Osteoblast (primary cell): ENCODE results near the gene NTSR1. TPM values are rescaled to one million over a fixed set of nuclear protein-coding genes. Genes with fewer than 3 reads are reported as not detected.

Experiments
- DNase-seq: peaks from one replicate; pipeline ENCODE4 v3.0.0; 2011; ENCODE audit warnings: low spot score, mixed read lengths; ENCODE audit not compliant: insufficient read length; ENCODE audit errors: missing footprints
- H2AFZ ChIP-seq: 2 replicates; pipeline ENCODE4 v1.6.0; 2011; ENCODE audit warnings: mild to moderate bottlenecking, low read length
- H3K27ac ChIP-seq: 2 replicates; pipeline ENCODE4 v1.5.1; 2011; ENCODE audit warnings: mild to moderate bottlenecking, low read depth, low read length, moderate library complexity
- H3K27me3 ChIP-seq: 2 replicates; pipeline ENCODE4 v1.6.0; 2012; ENCODE audit warnings: mild to moderate bottlenecking, control low read depth, inconsistent platforms, low read length, moderate library complexity; ENCODE audit not compliant: insufficient read depth
- H3K36me3 ChIP-seq: 2 replicates; pipeline ENCODE4 v1.5.1; 2011; ENCODE audit warnings: mild to moderate bottlenecking, low read length, control low read depth, moderate library complexity; ENCODE audit not compliant: insufficient read depth
- H3K4me1 ChIP-seq: 2 replicates; pipeline ENCODE4 v1.5.1; 2011; ENCODE audit warnings: mild to moderate bottlenecking, low read length, control low read depth, moderate library complexity; ENCODE audit not compliant: insufficient read depth
- H3K4me2 ChIP-seq: 2 replicates; pipeline ENCODE4 v1.6.0; 2011; ENCODE audit warnings: mild to moderate bottlenecking, low read length; ENCODE audit not compliant: insufficient read depth
- H3K4me3 ChIP-seq: fragments of 200-600 bp; sonication (generic); 3 replicates; pipeline ENCODE4 v1.5.1; 2012; ENCODE audit warnings: mild to moderate bottlenecking, low read length, inconsistent platforms; ENCODE audit not compliant: insufficient read depth
- H3K79me2 ChIP-seq: 2 replicates; pipeline ENCODE4 v1.6.0; 2012; ENCODE audit warnings: mild to moderate bottlenecking, low read length, control low read depth, inconsistent platforms; ENCODE audit not compliant: insufficient read depth
- H3K9me3 ChIP-seq: 2 replicates; pipeline ENCODE4 v1.5.1; 2011; ENCODE audit warnings: low read depth, low read length, control low read depth
- H4K20me1 ChIP-seq: 2 replicates; pipeline ENCODE4 v1.6.0; 2012; ENCODE audit warnings: mild to moderate bottlenecking, low read length, control low read depth; ENCODE audit not compliant: insufficient read depth
- CTCF ChIP-seq: IDR thresholded peaks from 2 replicates; pipeline ENCODE4 v1.5.1; 2011; ENCODE audit warnings: mild to moderate bottlenecking, low read depth, low read length, moderate library complexity; ENCODE audit errors: extremely low read depth
- total RNA-seq: library from RNA; depleted of rRNA; stranded (reverse); fragments of >200 nt; gene quantifications from 2 replicates; pipeline ENCODE4 v1.2.3, GENCODE V29; 2012

Gene NTSR1
- total RNA-seq, 1 donor = not detected

GRCh38 chr20:62737271-62737811, 28.7 kb downstream of the NTSR1 start:
- Histone ChIP-seq H3K9me3 (no peaks in the 10 kb centered on the region), H3K4me3 (no peak overlapping the region), H2AFZ (no peak overlapping the region)

GRCh38 chr20:62738025-62738881, 29.6 kb downstream of the NTSR1 start:
- H3K79me2 ChIP-seq = no peaks in the 10 kb centered on the region
- H3K4me1 ChIP-seq = peaks cover 12% of the 10 kb centered on the region
- H3K36me3 ChIP-seq = no peaks in the 10 kb centered on the region
- H3K27me3 ChIP-seq = peaks cover 4% of the 10 kb centered on the region
- H3K9me3 ChIP-seq = no peaks in the 10 kb centered on the region
- H3K4me3 ChIP-seq = no peak overlapping the region
- no peak overlapping the region for H3K4me2 ChIP-seq
- H3K27ac ChIP-seq = no peak overlapping the region
- no peaks in the 10 kb centered on the region for H4K20me1 ChIP-seq
- peak; percentile 54 for DNase-seq
- H2AFZ ChIP-seq = no peak overlapping the region
- TF ChIP-seq CTCF = no peak

More at GRCh38 chr20:62737271-62737811, 28.7 kb downstream of the NTSR1 start:
- H3K27me3 ChIP-seq = peaks cover 8% of the 10 kb centered on the region
- no peak overlapping the region for H3K27ac ChIP-seq
- H3K79me2 ChIP-seq = no peaks in the 10 kb centered on the region
- no peaks in the 10 kb centered on the region for H4K20me1 ChIP-seq
- no peaks in the 10 kb centered on the region for H3K36me3 ChIP-seq
- H3K4me2 ChIP-seq = no peak overlapping the region
- peak; percentile 66 for DNase-seq
- no peak for TF ChIP-seq CTCF
- peaks cover 12% of the 10 kb centered on the region for H3K4me1 ChIP-seq

DNA sequence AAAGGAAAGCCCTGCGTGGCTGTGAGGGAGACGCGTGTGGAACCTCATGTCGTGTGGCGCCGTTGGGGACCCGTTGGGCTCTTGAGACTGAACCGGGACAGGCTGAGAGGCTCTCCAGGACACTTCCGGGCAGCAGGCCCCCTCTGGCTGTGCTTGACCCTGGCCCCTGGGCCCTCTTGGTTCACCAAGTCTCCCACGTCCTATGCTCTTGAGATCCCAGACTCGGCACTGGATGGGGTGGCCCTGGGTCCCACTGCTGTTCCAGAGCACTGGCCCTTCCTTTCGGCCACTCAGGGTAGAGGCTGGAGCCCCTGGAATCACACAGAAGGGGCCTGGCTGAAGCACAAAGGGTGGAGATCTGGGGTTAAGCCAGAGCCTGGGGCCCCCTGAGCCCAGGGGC, 30.4 kb downstream of the NTSR1 start:
- no peaks in the 10 kb centered on the region for H4K20me1 ChIP-seq
- no peak for TF ChIP-seq CTCF
- H3K4me1 ChIP-seq = peaks cover 12% of the 10 kb centered on the region
- H3K4me3 ChIP-seq = no peak overlapping the region
- no peaks in the 10 kb centered on the region for H3K79me2 ChIP-seq
- no peak overlapping the region for H2AFZ ChIP-seq
- H3K36me3 ChIP-seq = no peaks in the 10 kb centered on the region
- no peaks in the 10 kb centered on the region for H3K9me3 ChIP-seq
- no peaks in the 10 kb centered on the region for H3K27me3 ChIP-seq
- DNase-seq = no peak
- no peak overlapping the region for H3K4me2 ChIP-seq
- no peak overlapping the region for H3K27ac ChIP-seq

- Histone ChIP-seq H2AFZ (peak overlapping the region; percentile 78), H3K79me2 (no peaks in the 10 kb centered on the region), H3K4me3 (peak overlapping the region; percentile 38), H3K27ac (no peak overlapping the region), H3K9me3 (no peaks in the 10 kb centered on the region), H3K27me3 (peaks cover under 1% of the 10 kb centered on the region), H3K4me1 (peaks cover 12% of the 10 kb centered on the region), H3K4me2 (peak overlapping the region; percentile 61), H4K20me1 (no peaks in the 10 kb centered on the region), H3K36me3 (no peaks in the 10 kb centered on the region)
- peak; percentile 81 for DNase-seq
- no peak for TF ChIP-seq CTCF
Observed at GRCh38 chr20:62739581-62740285, 31.1 kb downstream of the NTSR1 start.
